Measurements from ENCODE around the gene ISG20L2. TPM values are rescaled to one million over a fixed set of nuclear protein-coding genes. Genes with fewer than 3 reads are reported as not detected.
A peak's percentile ranks its signal among the peaks of the same experiment; 100 is the strongest.

ISG20L2 gene
- total and polyA plus RNA-seq, 2 experiments from 2014 or later: 16.4 to 22.4 TPM

- TF ChIP-seq EZH2phosphoT487 (IDR thresholded peaks at IDR 0.05; ENCODE audit: low read depth, severe bottlenecking, unreplicated experiment) (no peak), EZH2 (IDR thresholded peaks at IDR 0.05; ENCODE audit: borderline replicate concordance) (no peak)
- TF ChIP-seq, protein P1, sequence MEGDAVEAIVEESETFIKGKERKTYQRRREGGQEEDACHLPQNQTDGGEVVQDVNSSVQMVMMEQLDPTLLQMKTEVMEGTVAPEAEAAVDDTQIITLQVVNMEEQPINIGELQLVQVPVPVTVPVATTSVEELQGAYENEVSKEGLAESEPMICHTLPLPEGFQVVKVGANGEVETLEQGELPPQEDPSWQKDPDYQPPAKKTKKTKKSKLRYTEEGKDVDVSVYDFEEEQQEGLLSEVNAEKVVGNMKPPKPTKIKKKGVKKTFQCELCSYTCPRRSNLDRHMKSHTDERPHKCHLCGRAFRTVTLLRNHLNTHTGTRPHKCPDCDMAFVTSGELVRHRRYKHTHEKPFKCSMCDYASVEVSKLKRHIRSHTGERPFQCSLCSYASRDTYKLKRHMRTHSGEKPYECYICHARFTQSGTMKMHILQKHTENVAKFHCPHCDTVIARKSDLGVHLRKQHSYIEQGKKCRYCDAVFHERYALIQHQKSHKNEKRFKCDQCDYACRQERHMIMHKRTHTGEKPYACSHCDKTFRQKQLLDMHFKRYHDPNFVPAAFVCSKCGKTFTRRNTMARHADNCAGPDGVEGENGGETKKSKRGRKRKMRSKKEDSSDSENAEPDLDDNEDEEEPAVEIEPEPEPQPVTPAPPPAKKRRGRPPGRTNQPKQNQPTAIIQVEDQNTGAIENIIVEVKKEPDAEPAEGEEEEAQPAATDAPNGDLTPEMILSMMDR (IDR thresholded peaks at IDR 0.05; ENCODE audit: poor library complexity): no peak
- H3K79me2 ChIP-seq: no peaks in the 10 kb centered on the region
- no peaks in the 10 kb centered on the region for H3K36me3 ChIP-seq (replicated peaks; ENCODE audit: insufficient read depth, low read depth)
- peaks cover 49% of the 10 kb centered on the region for H3K4me1 ChIP-seq (ENCODE audit: insufficient read depth)
- no peak for DNase-seq (ENCODE audit: low spot score)
- H3K27ac ChIP-seq: no peak overlapping the region
- WGBS (ENCODE audit: low lambda C conversion rate, missing lambda C conversion rate): 44% methylated on average over 3 of the region's 3 CpGs
- H4K20me1 ChIP-seq (ENCODE audit: insufficient read depth, poor library complexity, severe bottlenecking): no peaks in the 10 kb centered on the region
- no peak overlapping the region for H3K4me2 ChIP-seq
- H3K9me2 ChIP-seq (replicated peaks; ENCODE audit: insufficient read depth): no peaks in the 10 kb centered on the region
- H2AFZ ChIP-seq: no peak overlapping the region
- H3K4me3 ChIP-seq: no peak overlapping the region
- H3K27me3 ChIP-seq: no peaks in the 10 kb centered on the region
- H3K9me3 ChIP-seq (ENCODE audit: low read depth): no peaks in the 10 kb centered on the region
Measured at GRCh38 chr1:156712626-156713025, 15.9 kb downstream of the ISG20L2 start.

GRCh38 chr1:156711011-156711817, 17.4 kb downstream of the ISG20L2 start:
- no peaks in the 10 kb centered on the region for H3K9me2 ChIP-seq (replicated peaks; ENCODE audit: insufficient read depth)
- H3K27ac ChIP-seq: peak overlapping the region; percentile 88
- no peaks in the 10 kb centered on the region for H3K27me3 ChIP-seq
- H4K20me1 ChIP-seq (ENCODE audit: insufficient read depth, poor library complexity, severe bottlenecking): no peaks in the 10 kb centered on the region
- no peak overlapping the region for H3K4me3 ChIP-seq
- DNase-seq (ENCODE audit: low spot score): no peak
- WGBS (ENCODE audit: low lambda C conversion rate, missing lambda C conversion rate): 39% methylated on average over 6 of the region's 9 CpGs
- H3K79me2 ChIP-seq: no peaks in the 10 kb centered on the region
- H2AFZ ChIP-seq: no peak overlapping the region
- H3K4me1 ChIP-seq (ENCODE audit: insufficient read depth): peaks cover 63% of the 10 kb centered on the region
- H3K36me3 ChIP-seq (replicated peaks; ENCODE audit: insufficient read depth, low read depth): no peaks in the 10 kb centered on the region
- no peaks in the 10 kb centered on the region for H3K9me3 ChIP-seq (ENCODE audit: low read depth)
- TF ChIP-seq EZH2phosphoT487 (IDR thresholded peaks at IDR 0.05; ENCODE audit: low read depth, severe bottlenecking, unreplicated experiment): no peak
- no peak for TF ChIP-seq EZH2 (IDR thresholded peaks at IDR 0.05; ENCODE audit: borderline replicate concordance)
- TF ChIP-seq, protein P1 (IDR thresholded peaks at IDR 0.05; ENCODE audit: poor library complexity): no peak
- H3K4me2 ChIP-seq: peak overlapping the region; percentile 49

DNA sequence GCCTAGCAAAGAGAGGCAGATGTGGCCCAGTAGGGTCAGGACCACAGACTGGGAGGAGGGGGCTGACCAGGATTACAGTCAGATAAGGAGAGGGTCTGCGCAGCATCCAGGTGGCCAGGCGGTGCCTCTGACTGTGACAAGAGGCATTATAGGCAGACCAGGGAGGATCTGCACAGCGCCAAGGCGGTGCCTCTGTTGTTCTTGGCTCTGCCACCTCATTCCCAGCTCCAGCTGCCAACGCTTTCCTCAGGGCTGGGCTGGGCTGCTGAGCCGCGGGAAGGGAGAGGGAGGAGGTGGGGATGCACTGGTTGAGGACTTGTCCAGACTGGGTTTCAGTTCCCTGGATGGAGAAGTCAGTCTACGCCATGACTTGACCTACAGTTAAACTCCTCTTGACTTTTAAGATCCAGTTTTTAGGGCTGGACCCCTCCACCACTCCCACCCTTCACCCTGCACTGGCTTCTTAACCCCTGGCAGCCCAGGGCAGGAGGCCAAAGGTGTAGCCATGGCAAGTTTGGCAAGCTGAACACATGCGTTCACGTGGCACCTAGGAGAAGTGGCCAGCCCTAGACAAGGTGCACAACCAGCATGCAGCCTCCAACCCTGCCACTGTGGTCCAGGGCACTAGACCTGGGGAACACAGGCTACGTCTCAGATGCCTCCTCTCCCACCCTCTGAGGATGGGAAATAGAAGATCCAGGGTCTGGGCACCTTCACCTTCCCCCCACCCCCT, 18.6 kb downstream of the ISG20L2 start:
- Histone ChIP-seq H3K4me2 (peak overlapping the region; percentile 92), H3K36me3 (replicated peaks; ENCODE audit: insufficient read depth, low read depth) (no peaks in the 10 kb centered on the region), H2AFZ (no peak overlapping the region), H3K9me3 (ENCODE audit: low read depth) (no peaks in the 10 kb centered on the region), H3K27me3 (no peaks in the 10 kb centered on the region), H3K9me2 (replicated peaks; ENCODE audit: insufficient read depth) (no peaks in the 10 kb centered on the region), H3K27ac (peak overlapping the region; percentile 97), H3K79me2 (peaks cover 3% of the 10 kb centered on the region), H3K4me3 (no peak overlapping the region), H4K20me1 (ENCODE audit: insufficient read depth, poor library complexity, severe bottlenecking) (no peaks in the 10 kb centered on the region), H3K4me1 (ENCODE audit: insufficient read depth) (peaks cover 76% of the 10 kb centered on the region)
- WGBS (ENCODE audit: low lambda C conversion rate, missing lambda C conversion rate): 66% methylated on average over 11 of the region's 11 CpGs
- TF ChIP-seq EZH2 (IDR thresholded peaks at IDR 0.05; ENCODE audit: borderline replicate concordance) (no peak), EZH2phosphoT487 (IDR thresholded peaks at IDR 0.05; ENCODE audit: low read depth, severe bottlenecking, unreplicated experiment) (no peak)
- TF ChIP-seq, protein P1 (IDR thresholded peaks at IDR 0.05; ENCODE audit: poor library complexity): no peak
- DNase-seq (ENCODE audit: low spot score): peak; percentile 59

Measured in hepatocyte (in vitro differentiated cells).